Pancreas (tissue), 10 donors: ENCODE results near the gene FLT1. TPM values are rescaled to one million over a fixed set of nuclear protein-coding genes. Genes with fewer than 3 reads are reported as not detected.

Experiments
- ATAC-seq, 4 donors: fragments of 200-7000 bp; cut with Tn5 transposase; one replicate each; pipeline versions ENCODE4 v1.8.0 to v1.9.1; 2020; ENCODE audit warnings: mild to moderate bottlenecking in 4 of 4, moderate library complexity in 4 of 4
- DNase-seq, 6 donors: peaks; one replicate each; pipeline ENCODE4 v3.0.0-alpha.2; 2020
- FAIRE-seq: peaks from 2 replicates; lab custom pipeline; 2012; peaks lifted over from hg19 to GRCh38; lab: Jason Lieb, UNC
- H3K27ac ChIP-seq, 4 donors: fragments of 200-600 bp; sonication (generic); 1 replicate in 3 of 4; 2 replicates in 1 of 4; pipeline versions ENCODE4 v1.5.0 to v1.8.0; 2020
- H3K27me3 ChIP-seq, 4 donors: fragments of 200-600 bp; one replicate each; pipeline ENCODE4 v1.8.0; 2021
- H3K36me3 ChIP-seq, 3 donors: fragments of 200-600 bp; sonication (generic) in 1 of 3; one replicate each; pipeline versions ENCODE4 v1.5.0 to v1.8.0; 2020 to 2021
- H3K4me1 ChIP-seq, 3 donors: fragments of 200-600 bp; one replicate each; pipeline ENCODE4 v1.8.0; 2021
- H3K4me3 ChIP-seq, 4 donors: fragments of 200-600 bp; sonication (generic) in 2 of 4; one replicate each; pipeline versions ENCODE4 v1.5.0 to v1.8.0; 2020 to 2021
- H3K9me3 ChIP-seq, 4 donors: fragments of 200-600 bp; one replicate each; pipeline ENCODE4 v1.8.0; 2021
- WGBS, 2 donors: extraction: QIAGEN DNeasy Blood & Tissue Kit; methylation state at CpG; one replicate each; pipeline ENCODE4 v1.1.7; 2013; 5-methylcytosine and 5-hydroxymethylcytosine counted together
- intact Hi-C, 3 donors: fragments of 100-400 bp; cut with DNase I; formaldehyde crosslinking; loops; one replicate each; pipeline versions ENCODE4 v1.11.1 to v1.14.2; 2022
- polyA plus RNA-seq, 2 donors: library from polyadenylated mRNA; stranded (reverse); fragments of 200-250 nt; gene quantifications; one replicate each; pipeline ENCODE4 v1.2.3, GENCODE V29; 2013
- total RNA-seq, 6 donors: library from RNA; stranded (reverse); fragmentation: NEBNext Ultra II Directional in 4 of 6; extraction: Animal tissue kit (Norgen Biotek cat#: 25700) in 4 of 6; gene quantifications; one replicate each; pipeline versions ENCODE4 v1.2.1 to v1.2.4, GENCODE V29; 2021 to 2023
- TF ChIP-seq, protein P1 (sequence below), 4 donors: fragments of 200-600 bp; sonication (generic) in 3 of 4; IDR thresholded peaks; one replicate each; pipeline versions ENCODE4 v1.5.0 to v1.8.0; 2021; ENCODE audit warnings: antibody characterized with exemption in 4 of 4
- donor health status: healthy with polysubstance abuse.
- donor health status: DM: no; HTN: no; CAD: no; lungs with moderate emphysema.
- donor health status: DM: no; HTN: no; CAD: no.
- donor health status: control.
- donor health status: control.
- donor health status: Bipolar disorder and iron deficiency.
- donor health status: DM: yes; HTN: yes; CAD: no.
- donor health status: DM: no; HTN: no; CAD: no.
- donor health status: DM: no; HTN: no; CAD: no.
- donor health status: DM: yes; HTN: yes; CAD: no.

FLT1 gene
- total and polyA plus RNA-seq, 8 donors = 1.1 to 12.7 (median 8.1) TPM

- Histone ChIP-seq H3K4me3 (no peak overlapping the region), H3K27ac (no peak overlapping the region), H3K4me1 (no peaks in the 10 kb centered on the region), H3K36me3 (no peaks in the 10 kb centered on the region), H3K9me3 (no peaks in the 10 kb centered on the region), H3K27me3 (no peaks in the 10 kb centered on the region)
- intact Hi-C loops = loop anchor here in 1 of 3 donors (10.0 kb wide), 1 partner anchor 307 kb away; no protein-coding TSS in a partner anchor
- 73 to 79% methylated on average over 8 of the region's 8 CpGs for WGBS, 2 donors
- FAIRE-seq (no peak), DNase-seq (no peak), ATAC-seq (no peak)
- TF ChIP-seq, protein P1, sequence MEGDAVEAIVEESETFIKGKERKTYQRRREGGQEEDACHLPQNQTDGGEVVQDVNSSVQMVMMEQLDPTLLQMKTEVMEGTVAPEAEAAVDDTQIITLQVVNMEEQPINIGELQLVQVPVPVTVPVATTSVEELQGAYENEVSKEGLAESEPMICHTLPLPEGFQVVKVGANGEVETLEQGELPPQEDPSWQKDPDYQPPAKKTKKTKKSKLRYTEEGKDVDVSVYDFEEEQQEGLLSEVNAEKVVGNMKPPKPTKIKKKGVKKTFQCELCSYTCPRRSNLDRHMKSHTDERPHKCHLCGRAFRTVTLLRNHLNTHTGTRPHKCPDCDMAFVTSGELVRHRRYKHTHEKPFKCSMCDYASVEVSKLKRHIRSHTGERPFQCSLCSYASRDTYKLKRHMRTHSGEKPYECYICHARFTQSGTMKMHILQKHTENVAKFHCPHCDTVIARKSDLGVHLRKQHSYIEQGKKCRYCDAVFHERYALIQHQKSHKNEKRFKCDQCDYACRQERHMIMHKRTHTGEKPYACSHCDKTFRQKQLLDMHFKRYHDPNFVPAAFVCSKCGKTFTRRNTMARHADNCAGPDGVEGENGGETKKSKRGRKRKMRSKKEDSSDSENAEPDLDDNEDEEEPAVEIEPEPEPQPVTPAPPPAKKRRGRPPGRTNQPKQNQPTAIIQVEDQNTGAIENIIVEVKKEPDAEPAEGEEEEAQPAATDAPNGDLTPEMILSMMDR (IDR thresholded peaks at IDR 0.05) = no peak
These were observed 166.7 kb downstream of the FLT1 start for GRCh38 chr13:28328271-28328607.

DNA sequence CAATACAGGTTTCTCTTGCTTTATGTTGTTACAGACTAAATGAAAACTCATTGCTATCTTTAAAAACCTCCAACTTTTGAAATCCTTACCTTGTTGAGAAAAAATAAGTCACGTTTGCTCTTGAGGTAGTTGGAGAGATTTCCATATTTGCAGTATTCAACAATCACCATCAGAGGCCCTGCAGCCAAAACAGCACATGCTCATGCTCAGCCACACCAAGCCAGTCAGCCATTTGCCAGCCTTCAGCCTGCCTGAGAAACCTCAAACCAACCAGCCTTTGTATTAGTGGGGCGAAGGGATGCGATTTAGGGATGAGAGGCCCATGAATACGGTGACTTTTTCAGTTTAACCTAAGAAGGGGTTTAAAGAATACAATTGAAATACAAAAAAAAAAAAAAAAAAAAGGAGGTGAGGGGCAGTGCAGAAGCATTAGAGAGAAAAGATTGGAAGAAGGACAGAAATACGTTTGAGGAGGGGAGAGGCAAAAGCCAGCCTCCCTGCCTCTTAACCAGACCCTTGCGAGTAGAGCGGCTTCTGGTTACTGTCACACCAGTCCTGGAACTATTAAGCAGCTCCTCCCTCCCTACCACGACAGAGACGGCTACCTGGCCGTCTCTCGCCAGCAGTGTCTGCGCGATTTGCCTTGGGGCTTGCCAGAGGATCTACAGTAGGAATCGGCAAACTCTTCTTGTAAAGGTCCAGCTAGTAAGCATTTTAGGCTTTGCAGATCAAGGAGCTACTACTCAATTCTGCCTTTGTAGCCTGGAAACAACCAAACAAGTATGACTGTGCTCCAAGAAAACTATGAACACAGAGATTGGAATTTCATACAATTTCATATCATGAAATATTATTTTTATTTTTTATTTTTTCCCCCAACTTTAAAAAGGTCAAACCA lies 167.3 kb downstream of the FLT1 start:
- Histone ChIP-seq H3K9me3 (no peaks in the 10 kb centered on the region), H3K27me3 (no peaks in the 10 kb centered on the region), H3K4me1 (no peaks in the 10 kb centered on the region), H3K4me3 (no peak overlapping the region), H3K36me3 (no peaks in the 10 kb centered on the region), H3K27ac (no peak overlapping the region)
- FAIRE-seq (no peak), DNase-seq (no peak), ATAC-seq (no peak)
- intact Hi-C loops = loop anchor here in 1 of 3 donors (10.0 kb wide), 1 partner anchor 307 kb away; no protein-coding TSS in a partner anchor
- TF ChIP-seq, protein P1 (IDR thresholded peaks at IDR 0.05) = no peak
- 78 to 84% methylated on average over 14 of the region's 14 CpGs for WGBS, 2 donors

DNA sequence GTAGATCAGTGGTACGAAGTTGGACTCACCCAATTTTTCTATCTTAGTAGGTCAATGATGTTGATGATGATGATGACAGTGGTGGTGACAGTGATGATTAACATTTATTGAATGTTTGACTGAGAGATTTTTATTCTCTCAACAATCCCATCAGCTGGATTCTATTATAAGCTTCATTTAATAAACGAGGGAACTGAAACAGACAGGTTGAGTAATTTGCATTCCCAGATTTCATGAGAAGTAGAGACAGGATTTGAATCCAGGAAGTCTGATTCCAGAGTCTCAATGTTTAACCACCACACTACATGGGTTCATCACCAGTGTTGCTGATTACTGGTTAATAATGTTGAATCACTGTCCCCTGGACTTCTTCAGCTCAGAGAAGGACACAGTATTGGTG lies 168.9 kb downstream of the FLT1 start:
- Histone ChIP-seq H3K27me3 (no peaks in the 10 kb centered on the region), H3K4me1 (no peaks in the 10 kb centered on the region), H3K36me3 (no peaks in the 10 kb centered on the region), H3K27ac (no peak overlapping the region), H3K9me3 (no peaks in the 10 kb centered on the region), H3K4me3 (no peak overlapping the region)
- TF ChIP-seq, protein P1 (IDR thresholded peaks at IDR 0.05) = no peak
- ATAC-seq (no peak), FAIRE-seq (no peak), DNase-seq (no peak)
- intact Hi-C loops = loop anchor here in 1 of 3 donors (10.0 kb wide), 1 partner anchor 309 kb away; no protein-coding TSS in a partner anchor
- 58 to 62% methylated on average over 2 of the region's 2 CpGs for WGBS, 2 donors

- Histone ChIP-seq H3K9me3 (no peaks in the 10 kb centered on the region), H3K4me1 (no peaks in the 10 kb centered on the region), H3K27me3 (no peaks in the 10 kb centered on the region), H3K4me3 (no peak overlapping the region), H3K36me3 (no peaks in the 10 kb centered on the region), H3K27ac (no peak overlapping the region)
- TF ChIP-seq, protein P1 (IDR thresholded peaks at IDR 0.05) = no peak
- FAIRE-seq (no peak), DNase-seq (no peak), ATAC-seq (no peak)
- 58 to 60% methylated on average over 2 of the region's 2 CpGs for WGBS, 2 donors
- intact Hi-C loops = loop anchor here in 1 of 3 donors (10.0 kb wide), 1 partner anchor 310 kb away; no protein-coding TSS in a partner anchor
These were observed 169.9 kb downstream of the FLT1 start for GRCh38 chr13:28325022-28325421.
